Measurements from ENCODE around the gene FNDC1.
"Not testable (repeated sequence)": the region's sequence is repeated elsewhere in the genome, so short reads cannot be mapped to it uniquely, and the experiment has no call there.

FNDC1 gene

DNA sequence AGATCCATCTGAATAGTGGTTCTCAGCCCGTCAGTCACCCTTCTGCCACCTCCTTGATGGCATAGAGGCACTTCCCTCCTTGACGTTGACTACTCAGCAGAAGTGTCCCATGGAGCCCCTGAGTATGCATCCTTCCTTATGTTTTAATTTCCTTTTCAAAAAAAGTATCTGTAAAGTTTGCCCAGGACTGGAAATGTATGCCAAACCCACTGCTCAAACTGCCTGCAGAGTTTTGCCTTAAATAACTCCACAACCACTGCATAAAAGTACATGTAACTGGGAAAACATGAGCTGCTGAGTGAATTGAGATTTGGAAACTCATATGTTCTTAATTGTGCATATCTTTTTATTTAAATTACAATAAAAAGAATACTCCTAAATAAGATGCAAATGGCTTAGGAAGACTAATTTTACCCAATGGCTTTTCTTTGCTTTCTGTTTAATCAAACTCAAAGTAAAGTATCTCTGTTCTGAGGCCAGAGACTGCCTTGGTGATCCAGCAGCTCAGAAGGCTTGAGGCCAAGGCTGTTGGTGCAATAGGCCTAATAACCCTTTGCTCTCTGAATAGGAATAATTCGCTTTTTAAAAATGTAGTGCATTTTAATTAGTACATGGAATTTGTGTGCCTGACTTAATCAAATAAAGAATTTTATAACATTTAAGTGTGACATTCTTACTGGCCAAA is 90.4 kb downstream of the FNDC1 start:
- DNase-seq = no peak

- no peak for DNase-seq
Measured at GRCh38 chr6:159260208-159260607, 91.0 kb downstream of the FNDC1 start.

GRCh38 chr6:159261995-159262394 is 92.8 kb downstream of the FNDC1 start:
- DNase-seq = no peak

GRCh38 chr6:159262586-159262985 is 93.4 kb downstream of the FNDC1 start:
- DNase-seq = no peak

GRCh38 chr6:159267165-159267564 is 98.0 kb downstream of the FNDC1 start:
- DNase-seq = no peak

DNA sequence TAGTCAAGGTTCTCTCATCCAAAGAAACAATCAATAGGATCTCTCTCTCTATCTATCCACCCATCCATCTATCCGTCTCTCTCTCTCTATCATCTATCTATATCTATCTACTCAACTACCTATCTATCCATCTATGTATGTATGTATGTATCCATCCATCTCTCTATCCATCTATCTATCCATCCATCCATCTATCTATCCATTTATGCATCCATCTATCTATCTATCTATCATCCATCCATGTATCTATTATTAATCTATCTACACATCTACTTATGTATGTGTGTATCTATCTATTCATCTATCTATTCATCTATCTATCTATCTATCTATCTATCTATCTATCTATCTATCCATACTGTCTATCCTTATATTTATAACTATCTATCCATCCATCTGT is 99.3 kb downstream of the FNDC1 start:
- no peak for DNase-seq

GRCh38 chr6:159271257-159271656 is 102.1 kb downstream of the FNDC1 start:
- no peak for DNase-seq

- DNase-seq = no peak
Measured at GRCh38 chr6:159278626-159279025, 109.4 kb downstream of the FNDC1 start.

DNA sequence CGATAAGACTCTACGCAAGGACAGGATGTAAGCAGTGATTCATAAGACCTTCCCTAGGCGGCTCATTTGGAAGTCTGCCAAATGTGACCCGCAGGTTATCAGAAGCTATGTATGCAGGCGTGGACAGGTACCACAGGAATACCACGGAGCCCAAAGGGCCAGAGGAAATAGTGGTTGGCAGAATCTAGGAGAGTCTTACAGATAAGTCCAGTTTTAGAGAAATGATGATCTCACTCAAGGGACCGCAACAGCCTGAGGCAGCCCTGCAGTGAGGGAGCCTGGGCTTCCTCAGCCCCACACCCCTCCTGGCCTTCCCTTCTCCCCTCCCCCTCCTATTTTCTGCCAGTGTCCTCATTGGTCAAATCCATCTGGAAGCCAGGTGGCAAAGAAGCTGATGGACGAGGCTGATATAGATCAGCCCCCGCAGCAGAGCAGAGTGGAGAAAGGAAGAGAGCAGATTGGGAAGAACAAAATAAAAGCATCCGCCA is 110.6 kb downstream of the FNDC1 start:
- DNase-seq = no peak

DNA sequence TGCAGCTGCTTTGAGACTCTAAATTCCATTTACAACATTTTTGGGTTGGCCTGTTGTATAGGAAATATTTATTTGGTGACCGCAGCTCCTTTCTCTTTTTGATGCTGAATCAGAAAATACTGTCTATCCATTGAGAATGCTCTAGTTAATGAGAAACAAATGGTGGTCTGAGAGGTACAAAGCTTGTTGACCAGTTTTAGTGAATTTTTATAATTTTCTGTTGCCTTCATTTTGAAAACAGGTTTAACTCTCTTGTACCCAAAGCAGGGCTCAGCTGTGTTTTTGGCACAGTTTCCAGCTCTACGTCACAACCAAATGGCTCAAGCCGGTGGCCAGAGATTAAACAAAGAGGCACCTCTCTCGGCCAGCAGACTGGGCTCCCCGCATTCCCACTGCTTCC is 113.2 kb downstream of the FNDC1 start:
- no peak for DNase-seq

DNA sequence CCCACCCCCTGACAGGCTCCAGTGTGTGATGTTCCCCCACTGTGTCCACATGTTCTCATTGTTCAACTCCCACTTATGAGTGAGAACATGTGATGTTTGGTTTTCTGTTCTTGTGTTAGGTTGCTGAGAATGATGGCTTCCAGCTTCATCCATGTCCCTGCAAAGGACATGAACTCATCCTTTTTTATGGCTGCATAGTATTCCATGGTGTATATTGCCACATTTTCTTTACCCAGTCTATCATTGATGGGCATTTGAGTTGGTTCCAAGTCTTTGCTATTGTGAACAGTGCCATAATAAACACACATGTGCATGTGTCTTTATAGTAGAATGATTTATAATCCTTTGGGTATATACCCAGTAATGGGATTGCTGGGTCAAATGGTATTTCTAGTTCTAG is 115.5 kb downstream of the FNDC1 start:
- not testable (repeated sequence) for DNase-seq

DNA sequence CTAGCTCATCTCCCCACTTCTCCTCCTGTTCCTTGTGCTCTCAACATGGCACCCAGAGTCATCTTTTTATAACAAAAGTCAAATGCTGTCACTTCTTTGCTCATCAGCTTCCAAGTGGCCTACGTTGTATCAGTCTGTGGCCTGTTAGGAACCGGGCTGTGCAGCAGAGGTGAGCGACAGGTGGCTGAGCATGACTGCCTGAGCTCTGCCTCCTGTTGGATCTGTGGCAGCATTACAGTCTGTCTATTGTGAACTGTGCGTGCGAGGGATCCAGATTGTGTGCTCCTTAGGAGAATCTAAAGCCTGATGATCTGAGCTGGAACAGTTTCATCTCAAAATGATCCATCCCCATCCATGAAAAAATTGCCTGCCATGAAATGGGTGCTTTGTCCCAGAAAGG is 129.6 kb downstream of the FNDC1 start:
- DNase-seq = no peak

GRCh38 chr6:159299566-159299965 is 130.4 kb downstream of the FNDC1 start:
- no peak for DNase-seq

- no peak for DNase-seq
Measured at GRCh38 chr6:159301277-159301676, 132.1 kb downstream of the FNDC1 start.

GRCh38 chr6:159301810-159302593 is 132.8 kb downstream of the FNDC1 start:
- no peak for DNase-seq

DNA sequence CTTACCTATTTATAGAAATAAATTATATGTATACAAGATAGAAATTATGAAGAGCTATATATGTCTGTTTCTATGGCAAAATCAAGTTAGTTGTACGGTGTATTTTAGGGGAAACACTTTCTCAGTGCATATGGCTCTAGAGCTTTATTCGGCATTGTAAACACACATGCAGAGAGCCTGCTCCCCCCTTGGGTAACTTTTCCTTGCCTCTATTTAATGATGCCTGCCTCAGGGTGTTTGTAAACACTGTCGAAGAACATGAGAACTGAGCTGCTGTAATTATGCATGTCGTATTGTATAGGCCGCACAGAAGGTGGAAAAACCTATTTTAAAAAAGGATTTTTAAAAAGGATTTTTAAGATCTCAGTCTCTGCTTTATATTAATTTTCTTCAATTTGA is 133.4 kb downstream of the FNDC1 start:
- no peak for DNase-seq

- no peak for DNase-seq
Measured at GRCh38 chr6:159303159-159303558, 134.0 kb downstream of the FNDC1 start.

GRCh38 chr6:159303784-159304183 is 134.6 kb downstream of the FNDC1 start:
- DNase-seq = no peak

DNA sequence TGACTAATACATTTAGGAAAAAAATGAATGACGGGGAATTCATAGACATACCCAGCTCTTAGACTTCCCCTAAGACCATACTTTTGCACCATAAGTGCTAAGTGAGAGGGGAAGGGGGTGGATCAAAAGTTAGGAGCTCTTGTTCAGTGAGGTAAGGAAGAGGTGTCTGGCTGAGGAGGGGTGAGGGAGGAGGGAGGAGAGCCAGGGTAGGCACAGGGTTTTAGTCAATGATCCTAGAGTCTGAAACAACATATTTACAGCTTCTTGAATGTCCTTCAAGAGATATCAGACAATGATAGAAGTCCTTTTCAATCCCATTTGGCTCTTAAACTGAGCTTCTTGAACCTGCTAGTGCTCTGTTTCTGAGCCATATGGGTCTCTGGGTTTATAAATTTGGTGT is 135.4 kb downstream of the FNDC1 start:
- DNase-seq = no peak

- no peak for DNase-seq
Measured at GRCh38 chr6:159305159-159305558, 136.0 kb downstream of the FNDC1 start.

DNA sequence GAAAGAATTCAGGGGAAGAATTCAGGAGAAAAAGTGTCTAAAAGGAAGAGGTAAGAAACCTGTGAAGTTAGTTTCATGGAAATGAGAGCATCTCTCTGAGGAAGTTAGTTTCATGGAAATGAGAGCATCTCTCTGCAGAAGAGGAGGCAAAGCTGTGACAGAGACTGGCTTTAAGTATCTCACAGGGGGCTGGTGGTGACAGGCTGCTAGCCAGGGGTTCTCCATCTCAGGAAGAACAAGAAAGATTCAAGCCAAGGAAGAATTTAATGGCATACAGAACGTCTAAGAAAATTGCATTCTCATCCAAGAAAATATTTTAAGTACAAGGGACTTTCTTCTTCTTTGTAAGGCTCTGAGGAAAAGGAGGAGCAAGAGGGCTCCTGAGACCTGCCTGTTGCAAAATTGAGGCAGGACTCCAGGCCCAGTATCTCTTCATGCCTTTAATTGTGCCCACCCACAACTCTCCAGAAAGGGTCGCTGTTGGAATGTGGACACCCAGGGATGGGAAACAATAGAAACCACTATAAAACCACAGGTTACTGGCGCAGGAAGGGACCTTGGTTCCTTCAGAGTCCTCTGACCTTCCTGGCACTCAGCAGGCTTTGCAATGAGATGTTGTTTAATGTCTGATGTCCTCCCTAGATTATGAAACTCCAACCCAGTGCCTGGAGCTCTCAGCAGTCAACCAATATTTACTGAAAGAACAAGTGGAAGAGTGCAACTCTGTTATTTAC is 136.8 kb downstream of the FNDC1 start:
- DNase-seq = no peak

GRCh38 chr6:159307246-159307790 is 138.1 kb downstream of the FNDC1 start:
- DNase-seq = no peak

- DNase-seq = no peak
Measured at GRCh38 chr6:159308198-159308597, 139.0 kb downstream of the FNDC1 start.

Data from NCI-H1092 (cell line).